NCI-H146 (cell line): ENCODE data around the gene CD300C.
"Not testable (repeated sequence)": the region's sequence is repeated elsewhere in the genome, so short reads cannot be mapped to it uniquely, and the experiment has no call there.

ENCODE experiments used
- DNase-seq: peaks from one replicate; lab custom pipeline; 2025; lab: John Stamatoyannopoulos, UW

Gene CD300C

GRCh38 chr17:74545843-74546230 lies at the start of gene CD300C:
TSS of gene CD300C (minus strand) at chr17:74546115. CDS start at chr17:74545782, 333 bp downstream.
- DNase-seq, result no peak

DNA sequence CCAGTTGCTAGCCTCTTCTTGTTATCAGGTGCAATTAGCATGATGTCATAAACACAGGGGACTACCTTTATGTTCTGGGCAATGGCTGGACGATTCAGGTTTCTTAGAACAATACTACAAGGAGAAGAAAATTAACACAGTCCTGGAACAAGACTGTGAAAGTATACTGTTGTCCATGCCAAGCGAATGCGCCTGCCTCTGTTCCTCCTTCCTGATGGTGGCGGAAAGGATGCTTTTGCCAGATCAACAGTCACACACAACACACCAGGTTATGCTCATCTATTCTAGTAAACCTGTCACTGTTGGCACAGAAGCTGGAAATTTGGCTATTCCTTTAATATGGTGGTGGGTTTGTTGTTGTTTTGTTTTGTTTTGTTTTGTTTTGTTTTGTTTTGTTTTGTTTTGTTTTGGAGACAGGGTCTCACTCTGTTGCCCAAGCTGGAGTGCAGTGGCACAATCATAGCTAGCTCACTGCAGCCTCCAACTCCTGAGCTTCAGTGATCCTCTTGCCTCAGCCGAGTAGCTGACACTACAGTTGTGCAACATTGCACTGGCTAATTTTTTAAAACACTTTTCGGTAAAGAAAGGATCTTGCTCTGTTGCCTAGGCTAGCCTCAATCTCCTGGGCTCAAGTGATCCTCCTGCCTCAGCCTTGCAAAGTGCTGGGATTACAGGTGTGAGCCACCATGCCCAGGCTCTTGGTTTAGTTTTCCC lies 49.3 kb upstream of the CD300C start:
- no peak for DNase-seq

DNA sequence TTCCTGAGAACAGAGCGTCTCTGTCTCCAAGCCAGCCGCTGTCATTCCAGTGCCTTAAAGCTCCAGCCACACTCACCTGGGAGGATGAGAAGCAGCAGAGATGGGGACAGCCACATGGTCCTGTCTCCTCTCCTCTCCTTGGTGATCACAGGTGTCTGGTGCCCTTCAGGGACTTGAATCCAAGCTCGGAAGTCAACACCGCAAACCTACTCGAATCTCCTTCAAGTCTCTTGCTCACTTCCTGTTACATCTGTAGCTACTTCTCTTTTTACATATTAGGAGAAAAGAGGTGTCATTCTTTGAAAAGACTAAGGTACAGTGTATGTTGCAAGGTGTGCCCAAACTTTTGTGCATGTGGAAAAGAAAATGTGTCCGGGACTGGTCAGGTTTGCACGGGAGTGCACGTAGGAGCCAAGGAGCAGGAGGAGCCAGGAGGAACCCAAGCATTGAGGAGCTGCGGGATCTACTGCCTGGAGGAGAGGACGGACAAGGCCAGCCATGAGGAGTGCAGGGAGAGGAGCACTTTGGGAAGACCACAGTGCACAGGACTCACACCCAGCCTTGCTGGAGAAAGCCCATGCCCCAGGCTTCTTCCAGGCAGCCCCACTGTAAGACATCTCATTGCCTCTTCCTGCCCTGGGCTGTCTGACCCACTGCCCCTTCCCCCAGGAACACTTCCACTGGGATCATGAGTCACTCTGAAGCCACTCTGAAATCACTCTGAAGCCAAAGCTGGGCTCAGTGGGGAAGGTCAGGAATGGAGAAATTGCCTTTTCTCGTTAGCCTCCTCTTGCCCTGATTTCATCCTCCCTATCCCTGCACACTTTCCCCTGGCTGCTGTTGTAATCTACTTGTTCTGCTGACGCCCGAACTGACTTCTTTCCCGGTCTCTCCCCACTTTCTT lies 46.4 kb upstream of the CD300C start, which contains the start of gene CD300LD:
CD300LD (minus strand) TSS at position 197 of the 904 bp plus-strand sequence; CDS start at position 116, 81 bp downstream.
- no peak for DNase-seq

GRCh38 chr17:74591503-74591902 lies 45.6 kb upstream of the CD300C start:
- no peak for DNase-seq

GRCh38 chr17:74585711-74586110 lies 39.8 kb upstream of the CD300C start:
- no peak for DNase-seq

- no peak for DNase-seq
Measured at GRCh38 chr17:74584292-74585060, 38.6 kb upstream of the CD300C start.

DNA sequence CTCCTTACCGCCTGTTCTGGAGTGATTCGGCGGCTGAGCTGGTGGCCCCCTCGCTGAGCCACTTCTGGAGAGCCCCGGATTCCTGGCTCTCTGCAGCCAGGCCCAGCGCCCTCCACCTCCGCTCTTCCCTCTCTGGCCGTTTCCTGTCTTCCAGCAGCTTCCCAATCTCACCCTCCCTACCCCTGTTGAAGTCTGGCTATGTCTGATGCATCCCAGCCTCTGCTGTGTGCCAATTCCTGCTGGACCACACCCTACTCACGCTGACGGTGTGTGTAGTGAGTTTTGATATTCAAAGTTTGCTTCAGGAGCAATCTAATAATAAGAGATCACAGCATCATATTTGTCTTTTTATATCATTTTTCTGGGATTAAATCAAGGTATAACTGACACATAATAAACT lies 36.7 kb upstream of the CD300C start:
- DNase-seq, result no peak

- no peak for DNase-seq
Measured at GRCh38 chr17:74579900-74580299, 34.0 kb upstream of the CD300C start.

DNA sequence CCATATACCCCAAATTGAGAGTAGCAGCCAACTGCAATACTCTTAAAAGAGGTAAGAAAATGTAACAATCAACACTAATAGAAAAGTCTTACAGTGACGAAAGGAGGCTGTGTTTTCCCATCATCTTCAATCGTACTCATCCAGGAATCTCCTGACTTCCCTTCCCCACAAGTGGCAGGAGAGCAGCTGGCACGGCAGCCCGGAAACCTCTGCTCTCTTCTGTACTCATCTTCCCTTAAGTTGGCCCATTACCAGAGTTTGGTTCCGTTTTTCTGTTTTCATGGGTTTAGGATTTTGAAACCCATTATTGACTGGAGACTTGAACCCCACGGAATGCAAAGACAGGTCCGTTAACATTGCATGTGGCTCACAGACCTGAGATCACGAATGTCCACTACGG lies 33.1 kb upstream of the CD300C start:
- DNase-seq, result no peak

- DNase-seq, result no peak
Measured at GRCh38 chr17:74574489-74575142, 28.7 kb upstream of the CD300C start.

- not testable (repeated sequence) for DNase-seq
Measured at GRCh38 chr17:74573635-74574034, 27.7 kb upstream of the CD300C start.

DNA sequence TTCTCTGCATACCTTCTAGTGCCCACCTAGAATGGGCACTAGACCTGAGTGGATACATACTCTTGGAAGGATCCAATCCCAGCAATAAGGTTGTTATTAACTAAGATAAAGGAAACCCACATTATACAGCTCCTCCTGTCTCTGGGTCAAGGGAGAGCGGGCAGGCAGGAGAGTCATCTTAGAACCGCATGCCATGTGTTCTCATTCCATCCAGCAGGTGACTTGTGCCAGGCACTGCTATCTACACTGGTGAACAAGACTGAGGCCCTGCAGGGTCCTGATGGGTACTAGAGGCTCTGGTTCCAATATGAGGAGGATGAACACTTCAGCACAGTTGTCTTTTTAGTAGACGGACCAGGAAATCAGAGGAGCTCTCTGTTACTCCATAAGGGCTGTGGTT lies 27.3 kb upstream of the CD300C start:
- no peak for DNase-seq

GRCh38 chr17:74571621-74572270 lies 25.8 kb upstream of the CD300C start:
- no peak for DNase-seq

- DNase-seq, result no peak
Measured at GRCh38 chr17:74569020-74570003, 23.4 kb upstream of the CD300C start.

DNA sequence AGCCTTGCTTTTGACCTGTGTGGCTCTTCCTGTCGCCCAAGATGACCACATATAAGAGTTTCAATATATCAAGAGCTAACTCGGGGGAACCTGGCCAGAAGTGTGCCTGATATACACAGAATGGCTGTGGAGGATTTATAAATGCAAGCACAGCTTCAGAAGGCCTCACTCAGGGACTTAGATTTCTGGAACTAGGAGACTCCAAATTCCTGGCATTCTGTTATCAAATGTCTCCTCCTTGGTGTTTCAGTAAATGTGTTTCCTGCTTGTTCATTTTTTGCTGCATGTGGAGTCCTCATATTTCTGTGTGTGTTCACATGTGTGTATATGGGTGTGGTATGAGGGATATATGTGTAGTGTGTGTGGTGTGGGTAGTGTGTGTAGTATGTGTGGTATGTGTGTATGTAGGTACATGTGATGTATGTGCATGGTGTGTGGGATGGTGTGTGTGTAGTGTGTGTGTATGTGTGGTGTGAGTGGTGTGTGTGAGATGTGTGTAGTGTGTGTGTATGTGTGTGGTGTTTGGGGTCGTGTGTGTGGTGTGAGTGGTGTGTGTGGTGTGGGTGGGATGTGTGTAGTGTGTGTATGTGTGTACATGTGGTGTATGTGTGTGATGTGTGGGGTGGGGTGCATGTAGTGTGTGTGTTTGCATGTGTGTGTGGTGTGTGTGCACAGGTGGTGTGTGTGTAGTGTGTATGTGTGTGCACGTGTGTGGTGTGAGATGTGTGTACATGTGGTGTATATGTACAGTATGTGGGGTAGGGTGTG lies 22.4 kb upstream of the CD300C start:
- no peak for DNase-seq

- no peak for DNase-seq
Measured at GRCh38 chr17:74567397-74567796, 21.5 kb upstream of the CD300C start, which contains the start of gene CD300H. TSS of gene CD300H (minus strand) at chr17:74567509.

GRCh38 chr17:74566132-74566753 lies 20.3 kb upstream of the CD300C start:
- peak; percentile 5 for DNase-seq

DNA sequence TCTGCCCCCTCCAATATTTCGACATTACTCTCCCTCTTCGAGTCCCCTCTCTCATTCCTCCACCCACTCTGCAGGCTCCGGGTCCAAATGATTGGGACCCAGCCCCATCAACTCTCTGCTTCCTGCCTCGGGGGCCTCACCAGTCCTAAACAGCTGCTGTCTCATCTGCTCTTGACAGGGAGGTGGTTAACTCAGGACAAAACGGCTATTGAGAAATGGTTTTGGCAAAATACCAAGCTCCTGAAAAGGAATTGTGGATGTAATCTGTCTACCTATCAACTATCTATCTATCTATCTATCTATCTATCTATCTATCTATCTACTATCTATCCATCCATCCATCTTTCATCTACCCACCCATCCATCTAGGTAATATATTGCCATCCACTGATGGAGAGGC lies 19.2 kb upstream of the CD300C start:
- no peak for DNase-seq

DNA sequence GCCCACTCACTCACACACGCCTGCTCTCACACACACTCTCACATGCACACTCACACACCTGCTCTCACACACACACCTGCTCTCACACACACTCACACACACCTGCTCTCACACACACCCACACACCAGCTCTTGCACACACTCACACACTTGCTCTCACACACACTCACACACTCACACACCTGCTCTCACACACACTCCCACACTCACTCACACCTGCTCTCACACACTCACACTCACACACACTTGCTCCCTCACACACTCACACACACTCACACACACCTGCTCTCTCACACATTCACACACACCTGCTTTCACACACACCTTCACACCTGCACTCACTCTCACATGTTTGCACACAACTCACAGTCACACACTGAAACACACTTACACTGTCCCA lies 17.4 kb upstream of the CD300C start:
- no peak for DNase-seq
